HG03159 (cell line): Measurements from ENCODE around the gene GTSE1.
A peak's percentile ranks its signal among the peaks of the same experiment; 100 is the strongest.
"Not testable (repeated sequence)": the region's sequence is repeated elsewhere in the genome, so short reads cannot be mapped to it uniquely, and the experiment has no call there.

Experiments used
- ATAC-seq: cut with Tn5 transposase; IDR thresholded peaks from one replicate; pipeline ENCODE4 v1.9.1; 2021; ENCODE audit warnings: mild to moderate bottlenecking, moderate library complexity; ENCODE audit not compliant: unreplicated experiment

Gene GTSE1

GRCh38 chr22:46296257-46297150, at the start of gene GTSE1:
Gene GTSE1, plus strand, starts transcription at chr22:46296870. Its CDS starts 531 bp downstream, at chr22:46297401.
- ATAC-seq: peak; percentile 93

GRCh38 chr22:46247443-46247975, 49.2 kb upstream of the GTSE1 start:
- no peak for ATAC-seq

- ATAC-seq: peak; percentile 89
Observed at GRCh38 chr22:46250035-46250782, 46.5 kb upstream of the GTSE1 start, which contains the start of gene CDPF1. Gene CDPF1, minus strand, starts transcription at chr22:46250293. Its CDS starts 2,009 bp downstream, at chr22:46248284.

GRCh38 chr22:46250783-46251125, 45.9 kb upstream of the GTSE1 start:
- ATAC-seq: no peak

GRCh38 chr22:46251266-46251665, 45.4 kb upstream of the GTSE1 start:
- ATAC-seq: no peak

GRCh38 chr22:46251816-46252380, 44.8 kb upstream of the GTSE1 start:
- ATAC-seq: no peak

GRCh38 chr22:46256358-46256958, 40.2 kb upstream of the GTSE1 start:
- ATAC-seq: no peak

- ATAC-seq: no peak
Observed at GRCh38 chr22:46259374-46259773, 37.3 kb upstream of the GTSE1 start.

GRCh38 chr22:46260038-46260437, 36.6 kb upstream of the GTSE1 start:
- ATAC-seq: no peak

GRCh38 chr22:46262449-46263215, 34.0 kb upstream of the GTSE1 start:
- ATAC-seq: no peak

- ATAC-seq: no peak
Observed at GRCh38 chr22:46263216-46263590, 33.5 kb upstream of the GTSE1 start, which contains the start of gene PKDREJ. Gene PKDREJ, minus strand, starts transcription at chr22:46263343. Its CDS starts 21 bp downstream, at chr22:46263322.

GRCh38 chr22:46264520-46264919, 32.1 kb upstream of the GTSE1 start:
- ATAC-seq: not testable (repeated sequence)

GRCh38 chr22:46265627-46266026, 31.0 kb upstream of the GTSE1 start:
- ATAC-seq: not testable (repeated sequence)

GRCh38 chr22:46267431-46268279, 29.0 kb upstream of the GTSE1 start, which contains the start of gene TTC38:
Gene TTC38, plus strand, starts transcription at chr22:46268008. Its CDS starts 32 bp downstream, at chr22:46268040.
- no peak for ATAC-seq

- ATAC-seq: no peak
Observed at GRCh38 chr22:46269564-46269963, 27.1 kb upstream of the GTSE1 start.

- ATAC-seq: no peak
Observed at GRCh38 chr22:46272196-46272595, 24.5 kb upstream of the GTSE1 start.

- no peak for ATAC-seq
Observed at GRCh38 chr22:46272762-46273431, 23.8 kb upstream of the GTSE1 start.

- no peak for ATAC-seq
Observed at GRCh38 chr22:46273432-46274148, 23.1 kb upstream of the GTSE1 start.
